ENCODE results near the gene TAS1R2. TPM values are rescaled to one million over a fixed set of nuclear protein-coding genes. Genes with fewer than 3 reads are reported as not detected.

TAS1R2 gene
- total and polyA plus RNA-seq, 3 experiments from 2014 or later = not detected

GRCh38 chr1:18876210-18876609, 16.8 kb upstream of the TAS1R2 start:
- Histone ChIP-seq H3K4me1 (ENCODE audit: insufficient read depth, low read length) (no peaks in the 10 kb centered on the region), H3K36me3 (ENCODE audit: insufficient read depth, low read length) (no peaks in the 10 kb centered on the region), H3K9me3 (ENCODE audit: low read length) (no peaks in the 10 kb centered on the region), H3K4me3 (ENCODE audit: low read length) (no peak overlapping the region), H3K27me3 (ENCODE audit: insufficient read depth, low read length, poor library complexity, severe bottlenecking) (no peaks in the 10 kb centered on the region), H3K27ac (ENCODE audit: low read depth, low read length) (no peak overlapping the region)
- no peaks in the 10 kb centered on the region for H3K4me1 Mint-ChIP-seq
- H3K4me3 Mint-ChIP-seq = no peak overlapping the region
- peaks cover 0 to 1% of the 10 kb centered on the region in 2 donors for H3K27me3 Mint-ChIP-seq
- no peak for DNase-seq
- ChIA-PET CTCF (no interaction called here), POLR2A (no interaction called here)
- peaks cover 0 to 1% (median 0%) of the 10 kb centered on the region in 3 donors for H3K36me3 Mint-ChIP-seq
- H3K9me3 Mint-ChIP-seq = no peaks in the 10 kb centered on the region
- H3K27ac Mint-ChIP-seq = no peak overlapping the region

- Histone ChIP-seq H3K27ac (ENCODE audit: low read depth, low read length) (no peak overlapping the region), H3K27me3 (ENCODE audit: insufficient read depth, low read length, poor library complexity, severe bottlenecking) (no peaks in the 10 kb centered on the region), H3K4me1 (ENCODE audit: insufficient read depth, low read length) (no peaks in the 10 kb centered on the region), H3K9me3 (ENCODE audit: low read length) (no peaks in the 10 kb centered on the region), H3K4me3 (ENCODE audit: low read length) (no peak overlapping the region), H3K36me3 (ENCODE audit: insufficient read depth, low read length) (no peaks in the 10 kb centered on the region)
- H3K36me3 Mint-ChIP-seq = peaks cover 0 to 1% (median 0%) of the 10 kb centered on the region in 3 donors
- DNase-seq = no peak
- H3K27me3 Mint-ChIP-seq = peaks cover 0 to 1% of the 10 kb centered on the region in 2 donors
- H3K27ac Mint-ChIP-seq = no peak overlapping the region
- ChIA-PET CTCF (interaction anchor here (0.7 to 2.2 kb wide), 4 partner anchors 9 to 27 kb away, joined by 3 to 16 read pairs (median 6); partner anchors contain the start of gene ALDH4A1), POLR2A (no interaction called here)
- no peak overlapping the region for H3K4me3 Mint-ChIP-seq
- no peaks in the 10 kb centered on the region for H3K9me3 Mint-ChIP-seq
- H3K4me1 Mint-ChIP-seq = no peaks in the 10 kb centered on the region
Observed at GRCh38 chr1:18875796-18876128, 16.3 kb upstream of the TAS1R2 start.

- Mint-ChIP-seq H3K27me3 (peaks cover 0 to 1% of the 10 kb centered on the region in 2 donors), H3K4me3 (no peak overlapping the region), H3K36me3 (peaks cover 0 to 1% (median 0%) of the 10 kb centered on the region in 3 donors), H3K27ac (no peak overlapping the region), H3K9me3 (no peaks in the 10 kb centered on the region), H3K4me1 (no peaks in the 10 kb centered on the region)
- DNase-seq = peak; percentile 28 to 71 (median 47)
- ChIA-PET POLR2A (no interaction called here), CTCF (interaction anchor here (0.7 to 2.2 kb wide), 4 partner anchors 9 to 27 kb away, joined by 3 to 16 read pairs (median 6); partner anchors contain the start of gene ALDH4A1)
- Histone ChIP-seq H3K27ac (ENCODE audit: low read depth, low read length) (no peak overlapping the region), H3K4me1 (ENCODE audit: insufficient read depth, low read length) (no peaks in the 10 kb centered on the region), H3K9me3 (ENCODE audit: low read length) (no peaks in the 10 kb centered on the region), H3K4me3 (ENCODE audit: low read length) (no peak overlapping the region), H3K36me3 (ENCODE audit: insufficient read depth, low read length) (no peaks in the 10 kb centered on the region), H3K27me3 (ENCODE audit: insufficient read depth, low read length, poor library complexity, severe bottlenecking) (no peaks in the 10 kb centered on the region)
Observed at GRCh38 chr1:18875107-18875795, 15.8 kb upstream of the TAS1R2 start.

GRCh38 chr1:18874600-18874999, 15.1 kb upstream of the TAS1R2 start:
- Histone ChIP-seq H3K36me3 (ENCODE audit: insufficient read depth, low read length) (no peaks in the 10 kb centered on the region), H3K4me1 (ENCODE audit: insufficient read depth, low read length) (no peaks in the 10 kb centered on the region), H3K27me3 (ENCODE audit: insufficient read depth, low read length, poor library complexity, severe bottlenecking) (no peaks in the 10 kb centered on the region), H3K4me3 (ENCODE audit: low read length) (no peak overlapping the region), H3K27ac (ENCODE audit: low read depth, low read length) (no peak overlapping the region), H3K9me3 (ENCODE audit: low read length) (no peaks in the 10 kb centered on the region)
- POLR2A ChIA-PET = no interaction called here
- no peak for DNase-seq
- H3K36me3 Mint-ChIP-seq = peaks cover 0 to 1% (median 0%) of the 10 kb centered on the region in 3 donors
- CTCF ChIA-PET = interaction anchor here (1.0 to 2.2 kb wide), 4 partner anchors 8 to 28 kb away, joined by 3 to 16 read pairs (median 6); partner anchors contain the start of gene ALDH4A1
- no peaks in the 10 kb centered on the region for H3K9me3 Mint-ChIP-seq
- no peak overlapping the region for H3K27ac Mint-ChIP-seq
- H3K27me3 Mint-ChIP-seq = peaks cover 0 to 3% of the 10 kb centered on the region in 2 donors
- H3K4me3 Mint-ChIP-seq = no peak overlapping the region
- no peaks in the 10 kb centered on the region for H3K4me1 Mint-ChIP-seq

- peaks cover 0 to 1% (median 0%) of the 10 kb centered on the region in 3 donors for H3K36me3 Mint-ChIP-seq
- Histone ChIP-seq H3K27me3 (ENCODE audit: insufficient read depth, low read length, poor library complexity, severe bottlenecking) (no peaks in the 10 kb centered on the region), H3K36me3 (ENCODE audit: insufficient read depth, low read length) (no peaks in the 10 kb centered on the region), H3K4me1 (ENCODE audit: insufficient read depth, low read length) (no peaks in the 10 kb centered on the region), H3K4me3 (ENCODE audit: low read length) (no peak overlapping the region), H3K9me3 (ENCODE audit: low read length) (no peaks in the 10 kb centered on the region), H3K27ac (ENCODE audit: low read depth, low read length) (no peak overlapping the region)
- no peak overlapping the region for H3K4me3 Mint-ChIP-seq
- ChIA-PET POLR2A (no interaction called here), CTCF (interaction anchor here (1.0 to 2.2 kb wide), 3 partner anchors 9 to 29 kb away, joined by 3 to 16 read pairs (median 7); partner anchors contain the start of gene ALDH4A1)
- H3K27ac Mint-ChIP-seq = no peak overlapping the region
- H3K4me1 Mint-ChIP-seq = no peaks in the 10 kb centered on the region
- no peaks in the 10 kb centered on the region for H3K9me3 Mint-ChIP-seq
- H3K27me3 Mint-ChIP-seq = peaks cover 0 to 3% of the 10 kb centered on the region in 2 donors
- DNase-seq = no peak
Observed at GRCh38 chr1:18874036-18874435, 14.6 kb upstream of the TAS1R2 start.

GRCh38 chr1:18872071-18872611, 12.7 kb upstream of the TAS1R2 start:
- Mint-ChIP-seq H3K27ac (no peak overlapping the region), H3K36me3 (peaks cover 0 to 1% (median 0%) of the 10 kb centered on the region in 3 donors), H3K4me1 (no peaks in the 10 kb centered on the region), H3K9me3 (no peaks in the 10 kb centered on the region), H3K27me3 (peaks cover 3 to 4% of the 10 kb centered on the region in 2 donors), H3K4me3 (no peak overlapping the region)
- CTCF ChIA-PET = interaction anchor here (1.0 to 1.1 kb wide), 2 partner anchors 12 to 21 kb away, joined by 3 read pairs; no protein-coding TSS in a partner anchor
- Histone ChIP-seq H3K4me3 (ENCODE audit: low read length) (no peak overlapping the region), H3K9me3 (ENCODE audit: low read length) (no peaks in the 10 kb centered on the region), H3K36me3 (ENCODE audit: insufficient read depth, low read length) (no peaks in the 10 kb centered on the region), H3K4me1 (ENCODE audit: insufficient read depth, low read length) (no peaks in the 10 kb centered on the region), H3K27me3 (ENCODE audit: insufficient read depth, low read length, poor library complexity, severe bottlenecking) (no peaks in the 10 kb centered on the region), H3K27ac (ENCODE audit: low read depth, low read length) (no peak overlapping the region)
- DNase-seq = no peak
- POLR2A ChIA-PET = no interaction called here

GRCh38 chr1:18871401-18872070, 12.1 kb upstream of the TAS1R2 start:
- DNase-seq = no peak
- ChIA-PET POLR2A (no interaction called here), CTCF (interaction anchor here (1.0 kb wide), 1 partner anchor 12 kb away, joined by 3 read pairs; no protein-coding TSS in a partner anchor)
- Mint-ChIP-seq H3K27me3 (peaks cover 3 to 9% of the 10 kb centered on the region in 2 donors), H3K36me3 (peaks cover 0 to 1% (median 0%) of the 10 kb centered on the region in 3 donors), H3K9me3 (no peaks in the 10 kb centered on the region), H3K4me3 (no peak overlapping the region), H3K27ac (peak overlapping the region in 1 of 8 donors; percentile 19), H3K4me1 (no peaks in the 10 kb centered on the region)
- no peak overlapping the region for H3K4me3 ChIP-seq (ENCODE audit: low read length)
- H3K4me1 ChIP-seq (ENCODE audit: insufficient read depth, low read length) = no peaks in the 10 kb centered on the region
- no peaks in the 10 kb centered on the region for H3K27me3 ChIP-seq (ENCODE audit: insufficient read depth, low read length, poor library complexity, severe bottlenecking)
- no peaks in the 10 kb centered on the region for H3K36me3 ChIP-seq (ENCODE audit: insufficient read depth, low read length)
- H3K9me3 ChIP-seq (ENCODE audit: low read length) = no peaks in the 10 kb centered on the region
- H3K27ac ChIP-seq (ENCODE audit: low read depth, low read length) = no peak overlapping the region

- H3K9me3 ChIP-seq (ENCODE audit: low read length) = no peaks in the 10 kb centered on the region
- DNase-seq = no peak
- ChIA-PET POLR2A (no interaction called here), CTCF (no interaction called here)
- no peaks in the 10 kb centered on the region for H3K4me1 Mint-ChIP-seq
- no peak overlapping the region for H3K4me3 ChIP-seq (ENCODE audit: low read length)
- H3K9me3 Mint-ChIP-seq = no peaks in the 10 kb centered on the region
- H3K36me3 Mint-ChIP-seq = peaks cover 0 to 1% (median 0%) of the 10 kb centered on the region in 3 donors
- H3K27me3 ChIP-seq (ENCODE audit: insufficient read depth, low read length, poor library complexity, severe bottlenecking) = no peaks in the 10 kb centered on the region
- H3K36me3 ChIP-seq (ENCODE audit: insufficient read depth, low read length) = no peaks in the 10 kb centered on the region
- H3K4me3 Mint-ChIP-seq = no peak overlapping the region
- no peak overlapping the region for H3K27ac Mint-ChIP-seq
- H3K27me3 Mint-ChIP-seq = peaks cover 3 to 9% of the 10 kb centered on the region in 2 donors
- H3K27ac ChIP-seq (ENCODE audit: low read depth, low read length) = no peak overlapping the region
- H3K4me1 ChIP-seq (ENCODE audit: insufficient read depth, low read length) = no peaks in the 10 kb centered on the region
Observed at GRCh38 chr1:18870957-18871356, 11.5 kb upstream of the TAS1R2 start.

All from CD8-positive, alpha-beta memory T cell (primary cell).